Measurements from ENCODE around the gene FRRS1. TPM values are rescaled to one million over a fixed set of nuclear protein-coding genes. Genes with fewer than 3 reads are reported as not detected.

The FRRS1 gene
- total and polyA plus RNA-seq, 12 donors, result 0.88 to 8.2 (median 4.7) TPM

DNA sequence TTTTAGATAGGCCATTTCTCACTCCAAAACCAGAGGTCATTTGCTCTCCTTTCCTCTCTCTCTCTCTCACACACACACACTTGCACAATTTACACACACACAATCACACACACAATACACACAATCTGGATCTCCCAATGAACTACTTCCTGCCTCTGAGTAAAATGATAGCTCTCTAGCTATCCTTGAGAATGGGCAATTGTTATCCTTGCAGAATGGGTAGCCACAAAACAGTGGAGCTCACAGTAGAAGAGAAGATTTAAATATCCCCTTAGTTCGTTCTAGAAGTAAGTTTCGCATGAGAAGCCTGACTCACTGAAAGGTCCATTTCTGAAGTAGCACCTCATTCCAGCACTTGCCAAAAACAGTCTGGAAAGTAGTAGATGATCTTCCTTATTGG lies 102.9 kb downstream of the FRRS1 start:
- peak overlapping the region; percentile 8 to 99 (median 78) for H3K27ac ChIP-seq
- DNase-seq, result no peak
- no peak for TF ChIP-seq CTCF (IDR thresholded peaks at IDR 0.05)
- 83 to 95% methylated on average over 2 of the region's 2 CpGs for WGBS, 2 donors
- ATAC-seq, result no peak
- H3K4me1 ChIP-seq, result peaks cover 9 to 100% (median 88%) of the 10 kb centered on the region in 9 donors
- no peaks in the 10 kb centered on the region for H3K27me3 ChIP-seq
- peaks cover 0 to 51% (median 14%) of the 10 kb centered on the region in 9 donors for H3K36me3 ChIP-seq
- intact Hi-C loops (cut with DNase I), result no loop called here
- no peaks in the 10 kb centered on the region for H3K9me3 ChIP-seq
- no peak overlapping the region for H3K4me3 ChIP-seq

- no peak for TF ChIP-seq CTCF (IDR thresholded peaks at IDR 0.05)
- Histone ChIP-seq H3K27ac (peak overlapping the region; percentile 8 to 99 (median 80)), H3K4me3 (peak overlapping the region in 1 of 10 donors; percentile 2), H3K36me3 (peaks cover 0 to 42% (median 5%) of the 10 kb centered on the region in 9 donors), H3K27me3 (no peaks in the 10 kb centered on the region), H3K9me3 (no peaks in the 10 kb centered on the region), H3K4me1 (peaks cover 12 to 100% (median 88%) of the 10 kb centered on the region in 9 donors)
- peak; percentile 79 to 92 (median 88) for ATAC-seq
- intact Hi-C loops (cut with DNase I), result no loop called here
- WGBS, 2 donors, result 22 to 37% methylated on average over 3 of the region's 3 CpGs
- DNase-seq, result peak; percentile 65 to 83
Measured at GRCh38 chr1:99662539-99663080, 103.8 kb downstream of the FRRS1 start.

- DNase-seq (no peak), ATAC-seq (no peak)
- Histone ChIP-seq H3K4me3 (peak overlapping the region in 1 of 10 donors; percentile 2), H3K4me1 (peaks cover 13 to 100% (median 89%) of the 10 kb centered on the region in 9 donors), H3K9me3 (no peaks in the 10 kb centered on the region), H3K36me3 (peaks cover 0 to 34% (median 0%) of the 10 kb centered on the region in 9 donors), H3K27me3 (no peaks in the 10 kb centered on the region), H3K27ac (peak overlapping the region; percentile 29 to 99 (median 80))
- no peak for TF ChIP-seq CTCF (IDR thresholded peaks at IDR 0.05)
- intact Hi-C loops (cut with DNase I), result no loop called here
- WGBS, 2 donors, result 45 to 69% methylated on average over 3 of the region's 3 CpGs
Measured at GRCh38 chr1:99661780-99662179, 104.7 kb downstream of the FRRS1 start.

DNA sequence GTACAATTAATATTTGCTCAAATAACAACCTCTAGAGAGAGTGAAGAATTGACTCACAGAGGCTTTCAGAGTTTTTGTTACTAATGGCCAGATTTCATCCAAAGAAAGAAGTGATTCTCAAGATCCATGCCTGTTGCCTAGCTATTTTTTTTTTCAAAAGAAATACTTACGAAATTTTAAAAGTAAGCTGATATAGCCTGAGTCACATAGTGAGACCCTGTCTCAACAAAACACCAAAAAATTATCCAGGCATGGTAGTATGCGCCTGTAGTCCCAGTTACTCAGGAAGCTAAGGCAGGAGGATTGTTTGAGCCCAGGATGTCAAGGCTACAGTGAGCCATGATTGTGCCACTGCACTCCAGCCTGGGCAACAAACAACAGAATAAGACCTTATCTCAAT lies 105.9 kb downstream of the FRRS1 start:
- no peak for TF ChIP-seq CTCF (IDR thresholded peaks at IDR 0.05)
- no peaks in the 10 kb centered on the region for H3K27me3 ChIP-seq

More for the DNA sequence above, 105.9 kb downstream of the FRRS1 start:
- Histone ChIP-seq H3K27ac (peak overlapping the region; percentile 29 to 99 (median 80)), H3K4me3 (no peak overlapping the region), H3K9me3 (no peaks in the 10 kb centered on the region), H3K4me1 (peaks cover 15 to 100% (median 86%) of the 10 kb centered on the region in 9 donors), H3K36me3 (peaks cover 0 to 24% (median 0%) of the 10 kb centered on the region in 9 donors)
- no peak for ATAC-seq
- WGBS, 2 donors, result 79 to 86% methylated on average over 2 of the region's 2 CpGs
- DNase-seq, result no peak
- intact Hi-C loops (cut with DNase I), result no loop called here

Data from heart right ventricle (tissue), 16 donors.